OCI-LY1 (cell line): ENCODE data around the gene PHLDA2.

ENCODE experiments used
- H2AFZ ChIP-seq: fragments of 200-600 bp; sonication (generic), shearing (Covaris generic); 2 replicates; pipeline ENCODE4 v1.6.0; 2014; ENCODE audit warnings: antibody characterized with exemption, mild to moderate bottlenecking, low read length
- H3F3A ChIP-seq: fragments of 200-600 bp; sonication (generic), shearing (Covaris generic); 2 replicates; pipeline ENCODE4 v1.6.0; 2014; ENCODE audit warnings: mild to moderate bottlenecking, antibody characterized with exemption, low read length, moderate library complexity; ENCODE audit not compliant: insufficient read depth
- H3K27ac ChIP-seq: fragments of 200-600 bp; sonication (generic); 2 replicates; pipeline ENCODE4 v1.5.1; 2014; ENCODE audit warnings: low read length, mixed run types, mild to moderate bottlenecking, low read depth; ENCODE audit not compliant: poor library complexity, severe bottlenecking
- H3K27me3 ChIP-seq: fragments of 200-600 bp; sonication (generic); 2 replicates; pipeline ENCODE4 v1.6.0; 2014; ENCODE audit warnings: antibody characterized with exemption, mild to moderate bottlenecking, low read length, moderate library complexity; ENCODE audit not compliant: insufficient read depth
- H3K36me3 ChIP-seq: fragments of 200-600 bp; sonication (generic); 2 replicates; pipeline ENCODE4 v1.6.1; 2014; ENCODE audit warnings: mild to moderate bottlenecking, antibody characterized with exemption, low read length, moderate library complexity, mixed read lengths; ENCODE audit not compliant: insufficient read depth
- H3K4me1 ChIP-seq: fragments of 200-600 bp; sonication (generic); 2 replicates; pipeline ENCODE4 v1.5.1; 2014; ENCODE audit warnings: mild to moderate bottlenecking, low read length, moderate library complexity; ENCODE audit not compliant: insufficient read depth, severe bottlenecking
- H3K4me2 ChIP-seq: fragments of 200-600 bp; sonication (generic), shearing (Covaris generic); 2 replicates; pipeline ENCODE4 v1.6.1; 2014; ENCODE audit warnings: low read length
- H3K4me3 ChIP-seq: fragments of 200-600 bp; sonication (generic); 2 replicates; pipeline ENCODE4 v1.5.1; 2014; ENCODE audit warnings: low read length, low read depth, mild to moderate bottlenecking, mixed read lengths; ENCODE audit not compliant: poor library complexity, severe bottlenecking
- H3K79me2 ChIP-seq: fragments of 200-600 bp; shearing (Covaris generic); 2 replicates; pipeline ENCODE4 v1.6.1; 2016; ENCODE audit warnings: mixed run types, low read length, mixed read lengths; ENCODE audit not compliant: insufficient read depth
- H3K9ac ChIP-seq: fragments of 200-600 bp; sonication (generic), shearing (Covaris generic); 2 replicates; pipeline ENCODE4 v1.6.1; 2014; ENCODE audit warnings: mild to moderate bottlenecking, low read length, mixed read lengths
- H3K9me2 ChIP-seq: fragments of 200-600 bp; sonication (generic), shearing (Covaris generic); 2 replicates; pipeline ENCODE4 v1.6.1; 2014; ENCODE audit warnings: low read depth, mild to moderate bottlenecking, low read length, mixed read lengths
- H3K9me3 ChIP-seq: fragments of 200-600 bp; shearing (Covaris generic); 2 replicates; pipeline ENCODE4 v1.6.1; 2014; ENCODE audit warnings: low read length, mixed read lengths
- H4K20me1 ChIP-seq: fragments of 200-600 bp; sonication (generic), shearing (Covaris generic); 2 replicates; pipeline ENCODE4 v1.6.0; 2016; ENCODE audit warnings: mild to moderate bottlenecking, low read length; ENCODE audit not compliant: insufficient read depth
- CTCF ChIP-seq: fragments of 200-600 bp; sonication (generic), shearing (Covaris generic); IDR thresholded peaks from 2 replicates; pipeline ENCODE4 v1.5.1; 2017; ENCODE audit warnings: mild to moderate bottlenecking, antibody characterized with exemption, low read length, moderate library complexity, mixed read lengths
- EZH2 ChIP-seq: fragments of 200-600 bp; sonication (generic), shearing (Covaris generic); IDR thresholded peaks from 2 replicates; pipeline ENCODE4 v1.8.0; 2017; ENCODE audit warnings: borderline replicate concordance, mixed run types, mild to moderate bottlenecking, antibody characterized with exemption, low read length, moderate library complexity, mixed read lengths

Gene PHLDA2

DNA sequence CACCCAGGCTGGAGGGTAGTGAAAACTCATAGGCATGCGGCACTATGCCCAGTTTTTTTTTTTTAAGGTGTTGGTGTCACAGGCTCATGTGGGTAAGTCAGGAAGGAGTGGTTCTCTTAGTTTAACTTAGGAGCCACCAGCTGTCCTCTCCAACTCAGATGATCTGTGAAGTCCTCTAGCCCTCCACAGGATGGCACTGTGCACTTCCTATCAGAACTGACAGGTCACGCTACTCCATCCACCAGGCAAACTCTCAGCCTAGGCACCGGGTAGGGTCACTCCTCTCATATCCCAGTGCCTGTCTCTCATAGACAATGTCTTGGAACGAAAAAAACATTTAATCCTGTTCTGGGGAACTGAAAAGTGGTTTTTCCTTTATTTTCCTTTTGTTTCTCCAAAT is 46.4 kb upstream of the PHLDA2 start:
- no peaks in the 10 kb centered on the region for H3K9me3 ChIP-seq
- no peaks in the 10 kb centered on the region for H3K9me2 ChIP-seq
- no peak overlapping the region for H3K4me3 ChIP-seq
- H3K79me2 ChIP-seq, result peaks cover 27% of the 10 kb centered on the region
- H3F3A ChIP-seq, result no peaks in the 10 kb centered on the region
- H4K20me1 ChIP-seq, result no peaks in the 10 kb centered on the region
- no peaks in the 10 kb centered on the region for H3K27me3 ChIP-seq
- H3K36me3 ChIP-seq, result peaks cover 94% of the 10 kb centered on the region
- H2AFZ ChIP-seq, result no peak overlapping the region
- no peak overlapping the region for H3K27ac ChIP-seq
- no peak overlapping the region for H3K4me2 ChIP-seq
- no peaks in the 10 kb centered on the region for H3K4me1 ChIP-seq
- TF ChIP-seq CTCF, result peak; percentile 56
- no peak for TF ChIP-seq EZH2
- H3K9ac ChIP-seq, result no peak overlapping the region

DNA sequence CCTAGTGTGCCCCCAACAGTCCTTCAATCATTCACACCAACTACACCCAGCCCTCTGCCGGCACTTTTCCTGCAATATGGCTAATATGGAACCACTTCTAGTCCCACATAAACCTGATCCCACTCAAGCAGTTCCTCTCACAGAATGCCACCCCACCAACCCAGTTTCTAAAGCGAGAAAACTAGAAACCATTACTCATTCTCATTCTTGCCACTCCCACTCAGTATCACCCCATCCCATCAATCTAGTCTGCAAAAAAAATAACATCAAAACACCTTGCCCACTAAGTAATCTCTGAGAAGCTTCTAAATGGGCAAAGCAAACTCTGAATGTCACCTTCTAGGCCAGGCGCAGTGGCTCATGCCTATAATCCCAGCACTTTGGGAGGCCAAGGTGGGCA is 45.1 kb upstream of the PHLDA2 start:
- H3K9me2 ChIP-seq, result no peaks in the 10 kb centered on the region
- no peak overlapping the region for H2AFZ ChIP-seq
- H3K4me3 ChIP-seq, result no peak overlapping the region
- H3K79me2 ChIP-seq, result peaks cover 15% of the 10 kb centered on the region
- H3K4me2 ChIP-seq, result no peak overlapping the region
- no peaks in the 10 kb centered on the region for H3K27me3 ChIP-seq
- no peaks in the 10 kb centered on the region for H4K20me1 ChIP-seq
- H3K9ac ChIP-seq, result no peak overlapping the region
- no peaks in the 10 kb centered on the region for H3F3A ChIP-seq
- no peaks in the 10 kb centered on the region for H3K4me1 ChIP-seq
- no peak overlapping the region for H3K27ac ChIP-seq
- no peaks in the 10 kb centered on the region for H3K9me3 ChIP-seq
- peaks cover 100% of the 10 kb centered on the region for H3K36me3 ChIP-seq
- TF ChIP-seq EZH2, result no peak
- TF ChIP-seq CTCF, result no peak

DNA sequence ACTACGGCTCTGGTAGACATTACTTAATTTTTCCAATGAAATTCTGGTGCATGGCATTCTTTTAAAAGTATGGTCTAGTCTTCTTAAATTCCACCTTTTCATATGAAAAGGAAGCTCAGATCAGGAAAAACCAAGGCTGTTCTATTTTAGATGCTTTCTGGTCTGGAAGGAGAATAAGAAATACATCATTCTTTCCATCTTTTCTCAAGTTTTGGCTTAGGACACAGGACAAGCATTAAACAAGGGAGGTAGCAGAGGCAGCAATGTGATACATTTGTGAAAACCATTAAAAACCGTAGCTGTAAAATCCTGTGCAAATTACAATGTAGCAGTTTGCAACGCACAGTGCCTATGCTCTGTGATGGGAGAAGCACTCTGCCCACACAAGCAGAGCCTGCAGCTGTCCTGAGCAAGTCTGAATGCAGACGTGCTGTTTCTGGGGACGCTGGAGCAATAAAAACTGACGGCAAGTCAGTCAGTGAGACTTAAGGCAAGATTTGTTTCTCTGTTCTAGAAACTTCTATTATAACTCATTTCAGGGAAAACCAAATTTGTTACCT is 39.2 kb upstream of the PHLDA2 start:
- H4K20me1 ChIP-seq, result no peaks in the 10 kb centered on the region; the same call in 1 of the 2 replicates
- no peak overlapping the region for H3K4me3 ChIP-seq
- H3K9me3 ChIP-seq, result no peaks in the 10 kb centered on the region
- no peaks in the 10 kb centered on the region for H3K4me1 ChIP-seq
- H3K79me2 ChIP-seq, result peaks cover 3% of the 10 kb centered on the region; the same call in 1 of the 2 replicates
- TF ChIP-seq EZH2, result no peak
- no peak for TF ChIP-seq CTCF
- H2AFZ ChIP-seq, result no peak overlapping the region
- no peaks in the 10 kb centered on the region for H3F3A ChIP-seq
- no peaks in the 10 kb centered on the region for H3K9me2 ChIP-seq
- no peaks in the 10 kb centered on the region for H3K27me3 ChIP-seq
- no peak overlapping the region for H3K9ac ChIP-seq
- no peak overlapping the region for H3K4me2 ChIP-seq
- H3K36me3 ChIP-seq, result peaks cover 98% of the 10 kb centered on the region
- H3K27ac ChIP-seq, result no peak overlapping the region
